ENCODE data around the gene B4GALT2.

B4GALT2 gene

GRCh38 chr1:44012404-44012803, 33.4 kb downstream of the B4GALT2 start:
- no peak for DNase-seq

- DNase-seq: no peak
These were observed 34.1 kb downstream of the B4GALT2 start for GRCh38 chr1:44012941-44013609.

- no peak for DNase-seq
These were observed 34.9 kb downstream of the B4GALT2 start for GRCh38 chr1:44013949-44014348.

GRCh38 chr1:44014365-44015104, 35.5 kb downstream of the B4GALT2 start:
- DNase-seq: no peak

- no peak for DNase-seq
These were observed 36.2 kb downstream of the B4GALT2 start for GRCh38 chr1:44015206-44015605.

GRCh38 chr1:44016041-44016889, 37.3 kb downstream of the B4GALT2 start:
- no peak for DNase-seq

- DNase-seq: no peak
These were observed 37.9 kb downstream of the B4GALT2 start for GRCh38 chr1:44016890-44017400.

GRCh38 chr1:44019466-44019948, 40.5 kb downstream of the B4GALT2 start:
- DNase-seq: no peak

GRCh38 chr1:44020464-44020863, 41.5 kb downstream of the B4GALT2 start:
- DNase-seq: no peak

GRCh38 chr1:44021156-44021555, 42.1 kb downstream of the B4GALT2 start:
- DNase-seq: no peak

GRCh38 chr1:44021581-44022321, 42.7 kb downstream of the B4GALT2 start:
- DNase-seq: no peak

GRCh38 chr1:44024031-44024902, 45.3 kb downstream of the B4GALT2 start:
- DNase-seq: no peak

GRCh38 chr1:44024903-44025525, 46.0 kb downstream of the B4GALT2 start:
- no peak for DNase-seq

GRCh38 chr1:44025816-44026215, 46.8 kb downstream of the B4GALT2 start:
- DNase-seq: no peak

GRCh38 chr1:44027320-44027719, 48.3 kb downstream of the B4GALT2 start:
- no peak for DNase-seq

GRCh38 chr1:44029260-44029910, 50.4 kb downstream of the B4GALT2 start:
- DNase-seq: no peak

GRCh38 chr1:44029911-44030604, 51.0 kb downstream of the B4GALT2 start:
- DNase-seq: peak; percentile 91

- peak; percentile 42 for DNase-seq
These were observed 51.7 kb downstream of the B4GALT2 start for GRCh38 chr1:44030605-44031251.

Data from fibroblast of skin of right biceps (primary cell).